ENCODE results near the gene MEIG1.

Gene MEIG1

GRCh38 chr10:14959221-14960057 lies at the start of gene MEIG1:
Gene MEIG1, plus strand, starts transcription at chr10:14959388. Its CDS starts 7,081 bp downstream, at chr10:14966469.
- ChIA-PET POLR2A (interaction anchor here (0.6 to 2.8 kb wide), 24 partner anchors 10 to 780 kb away, joined by 3 to 35 read pairs (median 4); partner anchors contain the start of genes CDNF, HSPA14, MSANTD7 and NMT2), CTCF (interaction anchor here (0.6 kb wide), 3 partner anchors 13 to 1112 kb away, joined by 3 to 4 read pairs (median 3); no protein-coding TSS in a partner anchor)
- TF ChIP-seq FOXK2 (IDR thresholded peaks at IDR 0.05): no peak
- TF ChIP-seq ELF4 (IDR thresholded peaks at IDR 0.05): peak; percentile 44
- TF ChIP-seq ARNT (IDR thresholded peaks at IDR 0.05): no peak
- TF ChIP-seq PKNOX1 (IDR thresholded peaks at IDR 0.05): peak; percentile 95
- TF ChIP-seq NFRKB (IDR thresholded peaks at IDR 0.05): no peak; the same call in 1 of the 2 replicates
- no peak for TF ChIP-seq ZNF384 (IDR thresholded peaks at IDR 0.05)
- no peak for TF ChIP-seq FOXA1 (IDR thresholded peaks at IDR 0.05)
- no peak for TF ChIP-seq LEF1 (IDR thresholded peaks at IDR 0.05; ENCODE audit: borderline replicate concordance)
- no peak for TF ChIP-seq L3MBTL2 (conservative IDR thresholded peaks at IDR 0.05)
- TF ChIP-seq CTBP1 (IDR thresholded peaks at IDR 0.05; ENCODE audit: borderline replicate concordance): peak; percentile 75
- no peak for TF ChIP-seq SUZ12 (IDR thresholded peaks at IDR 0.05)
- peak; percentile 93 for DNase-seq (ENCODE audit: extremely low spot score)

GRCh38 chr10:14910953-14911352 lies 48.2 kb upstream of the MEIG1 start:
- POLR2A ChIA-PET: no interaction called here
- DNase-seq (ENCODE audit: extremely low spot score): no peak
- CTCF ChIA-PET: no interaction called here
- TF ChIP-seq PKNOX1 (IDR thresholded peaks at IDR 0.05) (no peak), L3MBTL2 (conservative IDR thresholded peaks at IDR 0.05) (peak; percentile 29; the same call in 1 of the 2 replicates)

GRCh38 chr10:14911801-14912200 lies 47.4 kb upstream of the MEIG1 start:
- POLR2A ChIA-PET: no interaction called here
- CTCF ChIA-PET: no interaction called here
- no peak for DNase-seq (ENCODE audit: extremely low spot score)
- TF ChIP-seq ELF4 (IDR thresholded peaks at IDR 0.05) (no peak), LEF1 (IDR thresholded peaks at IDR 0.05; ENCODE audit: borderline replicate concordance) (no peak), ZNF384 (IDR thresholded peaks at IDR 0.05) (no peak), FOXA1 (IDR thresholded peaks at IDR 0.05) (no peak), PKNOX1 (IDR thresholded peaks at IDR 0.05) (no peak), BHLHE40 (IDR thresholded peaks at IDR 0.05; ENCODE audit: borderline replicate concordance) (no peak), SP1 (IDR thresholded peaks at IDR 0.05) (no peak), HDGF (IDR thresholded peaks at IDR 0.05; ENCODE audit: borderline replicate concordance) (no peak), NFRKB (IDR thresholded peaks at IDR 0.05) (no peak), L3MBTL2 (conservative IDR thresholded peaks at IDR 0.05) (no peak), TARDBP (IDR thresholded peaks at IDR 0.05) (no peak), FOXK2 (IDR thresholded peaks at IDR 0.05) (no peak), ARNT (IDR thresholded peaks at IDR 0.05) (no peak), SUZ12 (IDR thresholded peaks at IDR 0.05) (no peak), FOXM1 (IDR thresholded peaks at IDR 0.05; ENCODE audit: borderline replicate concordance) (no peak), CTBP1 (IDR thresholded peaks at IDR 0.05; ENCODE audit: borderline replicate concordance) (no peak)

GRCh38 chr10:14916600-14916999 lies 42.6 kb upstream of the MEIG1 start:
- ChIA-PET CTCF (no interaction called here), POLR2A (no interaction called here)
- no peak for TF ChIP-seq ZNF384 (IDR thresholded peaks at IDR 0.05)
- TF ChIP-seq HDGF (IDR thresholded peaks at IDR 0.05; ENCODE audit: borderline replicate concordance): no peak
- no peak for TF ChIP-seq SP1 (IDR thresholded peaks at IDR 0.05)
- TF ChIP-seq FOXA1 (IDR thresholded peaks at IDR 0.05): no peak
- TF ChIP-seq FOXM1 (IDR thresholded peaks at IDR 0.05; ENCODE audit: borderline replicate concordance): no peak
- TF ChIP-seq CTBP1 (IDR thresholded peaks at IDR 0.05; ENCODE audit: borderline replicate concordance): no peak
- no peak for TF ChIP-seq SUZ12 (IDR thresholded peaks at IDR 0.05)
- DNase-seq (ENCODE audit: extremely low spot score): no peak

GRCh38 chr10:14917827-14918226 lies 41.4 kb upstream of the MEIG1 start:
- CTCF ChIA-PET: interaction anchor here (0.7 kb wide), 1 partner anchor 83 kb away, joined by 4 read pairs; no protein-coding TSS in a partner anchor
- no peak for DNase-seq (ENCODE audit: extremely low spot score)
- POLR2A ChIA-PET: no interaction called here
- TF ChIP-seq CTBP1 (IDR thresholded peaks at IDR 0.05; ENCODE audit: borderline replicate concordance) (no peak), ARNT (IDR thresholded peaks at IDR 0.05) (no peak), ZNF384 (IDR thresholded peaks at IDR 0.05) (no peak), SP1 (IDR thresholded peaks at IDR 0.05) (no peak), TARDBP (IDR thresholded peaks at IDR 0.05) (no peak), ELF4 (IDR thresholded peaks at IDR 0.05) (no peak), BHLHE40 (IDR thresholded peaks at IDR 0.05; ENCODE audit: borderline replicate concordance) (no peak), PKNOX1 (IDR thresholded peaks at IDR 0.05) (no peak), FOXK2 (IDR thresholded peaks at IDR 0.05) (no peak), SUZ12 (IDR thresholded peaks at IDR 0.05) (no peak), FOXA1 (IDR thresholded peaks at IDR 0.05) (no peak), L3MBTL2 (conservative IDR thresholded peaks at IDR 0.05) (no peak), HDGF (IDR thresholded peaks at IDR 0.05; ENCODE audit: borderline replicate concordance) (no peak), LEF1 (IDR thresholded peaks at IDR 0.05; ENCODE audit: borderline replicate concordance) (no peak)

Data from HEK293T (cell line).